ENCODE measurements around the gene PCED1B. TPM values are rescaled to one million over a fixed set of nuclear protein-coding genes. Genes with fewer than 3 reads are reported as not detected.
"Not testable (repeated sequence)": the region's sequence is repeated elsewhere in the genome, so short reads cannot be mapped to it uniquely, and the experiment has no call there.

Gene PCED1B
- total RNA-seq, 1 experiment from 2014 or later, result 4.2 TPM

- DNase-seq (ENCODE audit: low read depth), result no peak
Measured at GRCh38 chr12:47088021-47088944, 8.9 kb downstream of the PCED1B start.

GRCh38 chr12:47091009-47091408 lies 11.6 kb downstream of the PCED1B start:
- no peak for DNase-seq (ENCODE audit: low read depth)

- DNase-seq (ENCODE audit: low read depth), result peak; percentile 75
Measured at GRCh38 chr12:47094804-47095203, 15.4 kb downstream of the PCED1B start.

GRCh38 chr12:47095446-47096236 lies 16.2 kb downstream of the PCED1B start:
- peak; percentile 80 for DNase-seq (ENCODE audit: low read depth)

- peak; percentile 55 for DNase-seq (ENCODE audit: low read depth)
Measured at GRCh38 chr12:47097276-47097896, 18.0 kb downstream of the PCED1B start.

GRCh38 chr12:47098099-47098498 lies 18.7 kb downstream of the PCED1B start:
- no peak for DNase-seq (ENCODE audit: low read depth)

- no peak for DNase-seq (ENCODE audit: low read depth)
Measured at GRCh38 chr12:47099610-47100009, 20.2 kb downstream of the PCED1B start.

GRCh38 chr12:47100160-47100559 lies 20.7 kb downstream of the PCED1B start:
- no peak for DNase-seq (ENCODE audit: low read depth)

- DNase-seq (ENCODE audit: low read depth), result no peak
Measured at GRCh38 chr12:47102406-47102805, 23.0 kb downstream of the PCED1B start.

- peak; percentile 68 for DNase-seq (ENCODE audit: low read depth)
Measured at GRCh38 chr12:47102845-47103651, 23.6 kb downstream of the PCED1B start.

GRCh38 chr12:47105914-47106674 lies 26.7 kb downstream of the PCED1B start:
- no peak for DNase-seq (ENCODE audit: low read depth)

GRCh38 chr12:47107446-47107845 lies 28.0 kb downstream of the PCED1B start:
- DNase-seq (ENCODE audit: low read depth), result no peak

- DNase-seq (ENCODE audit: low read depth), result no peak
Measured at GRCh38 chr12:47107926-47108325, 28.5 kb downstream of the PCED1B start.

GRCh38 chr12:47110011-47110541 lies 30.7 kb downstream of the PCED1B start:
- DNase-seq (ENCODE audit: low read depth), result no peak

- DNase-seq (ENCODE audit: low read depth), result no peak
Measured at GRCh38 chr12:47110718-47111391, 31.4 kb downstream of the PCED1B start.

- DNase-seq (ENCODE audit: low read depth), result no peak
Measured at GRCh38 chr12:47111392-47111778, 32.0 kb downstream of the PCED1B start.

- DNase-seq (ENCODE audit: low read depth), result no peak
Measured at GRCh38 chr12:47111854-47112253, 32.4 kb downstream of the PCED1B start.

- DNase-seq (ENCODE audit: low read depth), result no peak
Measured at GRCh38 chr12:47112679-47113078, 33.3 kb downstream of the PCED1B start.

GRCh38 chr12:47114481-47114892 lies 35.1 kb downstream of the PCED1B start:
- peak; percentile 24 for DNase-seq (ENCODE audit: low read depth)

GRCh38 chr12:47117305-47117704 lies 37.9 kb downstream of the PCED1B start:
- DNase-seq (ENCODE audit: low read depth), result not testable (repeated sequence)
